Measurements from ENCODE around the gene DCAF8L2. TPM values are rescaled to one million over a fixed set of nuclear protein-coding genes. Genes with fewer than 3 reads are reported as not detected.

Gene DCAF8L2
- total RNA-seq, 4 donors from 2014 or later: not detected

DNA sequence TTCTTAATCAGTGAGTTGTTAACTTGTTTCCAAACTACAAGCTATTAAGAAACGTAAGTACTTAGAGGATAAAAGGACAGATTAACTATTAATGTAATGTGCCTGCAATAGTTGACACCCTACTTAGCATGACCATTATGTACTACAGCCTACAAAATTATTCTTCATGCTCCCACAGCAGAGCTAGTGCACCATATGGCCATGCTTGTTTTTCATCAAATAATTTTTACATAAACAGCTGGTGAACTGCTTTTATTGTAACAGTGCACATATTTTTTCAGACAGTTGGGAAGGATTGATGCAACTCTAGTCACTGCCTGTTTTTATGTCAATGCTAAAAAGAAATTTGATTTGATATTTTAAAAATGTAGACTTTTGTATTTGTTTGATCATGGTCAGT, 207.4 kb downstream of the DCAF8L2 start:
- intact Hi-C loops (cut with DNase I): no loop called here
- H3K36me3 ChIP-seq: no peaks in the 10 kb centered on the region
- H3K27ac ChIP-seq: no peak overlapping the region
- no peaks in the 10 kb centered on the region for H3K9me3 ChIP-seq
- no peak for DNase-seq
- no peaks in the 10 kb centered on the region for H3K4me1 ChIP-seq
- no peak overlapping the region for H3K4me3 ChIP-seq
- 33 to 44% methylated on average over 1 of the region's 1 CpG for WGBS, 2 donors
- TF ChIP-seq POLR2A (IDR thresholded peaks at IDR 0.05): no peak
- TF ChIP-seq, protein P1, sequence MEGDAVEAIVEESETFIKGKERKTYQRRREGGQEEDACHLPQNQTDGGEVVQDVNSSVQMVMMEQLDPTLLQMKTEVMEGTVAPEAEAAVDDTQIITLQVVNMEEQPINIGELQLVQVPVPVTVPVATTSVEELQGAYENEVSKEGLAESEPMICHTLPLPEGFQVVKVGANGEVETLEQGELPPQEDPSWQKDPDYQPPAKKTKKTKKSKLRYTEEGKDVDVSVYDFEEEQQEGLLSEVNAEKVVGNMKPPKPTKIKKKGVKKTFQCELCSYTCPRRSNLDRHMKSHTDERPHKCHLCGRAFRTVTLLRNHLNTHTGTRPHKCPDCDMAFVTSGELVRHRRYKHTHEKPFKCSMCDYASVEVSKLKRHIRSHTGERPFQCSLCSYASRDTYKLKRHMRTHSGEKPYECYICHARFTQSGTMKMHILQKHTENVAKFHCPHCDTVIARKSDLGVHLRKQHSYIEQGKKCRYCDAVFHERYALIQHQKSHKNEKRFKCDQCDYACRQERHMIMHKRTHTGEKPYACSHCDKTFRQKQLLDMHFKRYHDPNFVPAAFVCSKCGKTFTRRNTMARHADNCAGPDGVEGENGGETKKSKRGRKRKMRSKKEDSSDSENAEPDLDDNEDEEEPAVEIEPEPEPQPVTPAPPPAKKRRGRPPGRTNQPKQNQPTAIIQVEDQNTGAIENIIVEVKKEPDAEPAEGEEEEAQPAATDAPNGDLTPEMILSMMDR (IDR thresholded peaks at IDR 0.05): no peak
- H3K27me3 ChIP-seq: no peaks in the 10 kb centered on the region

Other genes starting within 250 kb of the DCAF8L2 start
- gene PPP4R3C, start 127.0 kb upstream of the DCAF8L2 start, total RNA-seq: not detected
- gene MAGEB10, start 217.6 kb downstream of the DCAF8L2 start, total RNA-seq: not detected

Measured in esophagus squamous epithelium (tissue), 5 donors.